Right atrium auricular region (tissue), 2 donors: ENCODE measurements around the gene EPB41L4A. TPM values are rescaled to one million over a fixed set of nuclear protein-coding genes. Genes with fewer than 3 reads are reported as not detected.

Experiments
- DNase-seq: peaks from one replicate; pipeline ENCODE4 v3.0.0-alpha.2; 2019; ENCODE audit warnings: low spot score
- H3K27ac ChIP-seq, 2 donors: fragments of 200-600 bp; sonication (generic); 1 replicate in 1 of 2; 2 replicates in 1 of 2; pipeline ENCODE4 v1.5.1; 2016 to 2019
- H3K27me3 ChIP-seq, 2 donors: fragments of 200-600 bp; sonication (generic); one replicate each; pipeline versions ENCODE4 v1.5.1 to v1.6.0; 2017 to 2019
- H3K36me3 ChIP-seq: fragments of 200-600 bp; sonication (generic); one replicate; pipeline ENCODE4 v1.5.1; 2016
- H3K4me1 ChIP-seq, 2 donors: fragments of 200-600 bp; sonication (generic); one replicate each; pipeline versions ENCODE4 v1.5.1 to v1.6.0; 2017 to 2019
- H3K4me3 ChIP-seq, 2 donors: fragments of 200-600 bp; sonication (generic); 1 replicate in 1 of 2; 2 replicates in 1 of 2; pipeline ENCODE4 v1.5.1; 2017 to 2019; ENCODE audit warnings: mild to moderate bottlenecking in 1 of 2, moderate library complexity in 1 of 2
- H3K9me3 ChIP-seq, 2 donors: fragments of 200-600 bp; sonication (generic); one replicate each; pipeline ENCODE4 v1.5.1; 2019
- total RNA-seq, 2 donors: library from RNA; depleted of rRNA; stranded (reverse); fragments of >200 nt; gene quantifications; one replicate each; pipeline ENCODE4 v1.1.0, GENCODE V29; 2016
- TF ChIP-seq, protein P1 (sequence below), 2 donors: fragments of 200-600 bp; sonication (generic); IDR thresholded peaks; one replicate each; pipeline ENCODE4 v1.5.1; 2019; ENCODE audit warnings: antibody characterized with exemption in 2 of 2

EPB41L4A gene
- total RNA-seq, 2 donors from 2014 or later: 13.8 to 17.9 TPM

DNA sequence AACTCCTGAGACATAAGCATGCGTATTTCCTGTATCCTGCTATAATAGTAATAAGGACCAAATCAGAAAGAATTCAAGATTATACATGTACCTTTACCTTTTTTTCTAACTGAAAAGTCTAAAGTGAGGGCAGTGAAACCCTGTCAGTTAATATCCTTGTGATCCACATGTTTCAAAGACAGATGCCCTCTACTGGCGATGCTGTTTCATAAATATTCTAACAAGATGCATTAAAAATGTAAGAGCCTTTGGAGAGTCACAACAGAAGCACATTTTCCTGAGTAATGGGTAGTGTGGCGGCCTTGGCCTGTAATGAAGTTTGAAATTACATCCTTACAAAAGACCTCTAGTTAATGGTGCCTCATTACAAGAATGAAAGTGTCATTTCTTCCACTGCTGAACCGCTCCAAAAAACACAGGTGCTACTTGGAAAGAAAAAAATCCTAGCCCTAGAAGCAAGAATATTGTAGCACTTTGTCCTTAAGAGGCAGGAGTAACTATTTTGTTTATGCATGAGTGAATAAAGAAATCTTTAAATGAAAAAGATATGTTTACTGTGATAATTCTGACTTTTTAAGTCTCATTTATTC lies 232.6 kb downstream of the EPB41L4A start:
- no peaks in the 10 kb centered on the region for H3K4me1 ChIP-seq
- no peak overlapping the region for H3K4me3 ChIP-seq
- H3K27ac ChIP-seq: no peak overlapping the region
- no peak for DNase-seq
- TF ChIP-seq, protein P1, sequence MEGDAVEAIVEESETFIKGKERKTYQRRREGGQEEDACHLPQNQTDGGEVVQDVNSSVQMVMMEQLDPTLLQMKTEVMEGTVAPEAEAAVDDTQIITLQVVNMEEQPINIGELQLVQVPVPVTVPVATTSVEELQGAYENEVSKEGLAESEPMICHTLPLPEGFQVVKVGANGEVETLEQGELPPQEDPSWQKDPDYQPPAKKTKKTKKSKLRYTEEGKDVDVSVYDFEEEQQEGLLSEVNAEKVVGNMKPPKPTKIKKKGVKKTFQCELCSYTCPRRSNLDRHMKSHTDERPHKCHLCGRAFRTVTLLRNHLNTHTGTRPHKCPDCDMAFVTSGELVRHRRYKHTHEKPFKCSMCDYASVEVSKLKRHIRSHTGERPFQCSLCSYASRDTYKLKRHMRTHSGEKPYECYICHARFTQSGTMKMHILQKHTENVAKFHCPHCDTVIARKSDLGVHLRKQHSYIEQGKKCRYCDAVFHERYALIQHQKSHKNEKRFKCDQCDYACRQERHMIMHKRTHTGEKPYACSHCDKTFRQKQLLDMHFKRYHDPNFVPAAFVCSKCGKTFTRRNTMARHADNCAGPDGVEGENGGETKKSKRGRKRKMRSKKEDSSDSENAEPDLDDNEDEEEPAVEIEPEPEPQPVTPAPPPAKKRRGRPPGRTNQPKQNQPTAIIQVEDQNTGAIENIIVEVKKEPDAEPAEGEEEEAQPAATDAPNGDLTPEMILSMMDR (IDR thresholded peaks at IDR 0.05): peak; percentile 28 to 64
- no peaks in the 10 kb centered on the region for H3K27me3 ChIP-seq
- no peaks in the 10 kb centered on the region for H3K9me3 ChIP-seq
- peaks cover 4% of the 10 kb centered on the region for H3K36me3 ChIP-seq

DNA sequence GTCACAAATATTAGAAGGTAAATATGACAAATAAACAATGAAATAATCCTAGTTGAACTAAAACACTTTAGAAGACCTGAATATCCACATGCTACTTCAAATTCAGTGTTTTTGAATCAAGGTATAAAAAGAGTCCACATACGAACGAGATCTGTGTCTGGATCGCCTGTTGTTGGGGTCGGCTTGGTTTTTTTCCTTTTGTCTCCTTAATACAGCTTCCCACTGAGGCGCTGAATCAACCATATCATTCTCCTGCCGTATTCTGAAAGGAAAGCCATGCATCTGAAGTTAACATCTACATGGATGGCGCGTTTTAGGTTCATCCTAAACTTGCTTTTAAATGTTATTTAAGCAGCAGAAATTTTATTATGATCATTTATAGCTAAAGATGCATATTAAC lies 235.2 kb downstream of the EPB41L4A start:
- Histone ChIP-seq H3K4me1 (no peaks in the 10 kb centered on the region), H3K36me3 (peaks cover 4% of the 10 kb centered on the region), H3K27me3 (no peaks in the 10 kb centered on the region), H3K9me3 (no peaks in the 10 kb centered on the region), H3K4me3 (no peak overlapping the region), H3K27ac (no peak overlapping the region)
- no peak for DNase-seq
- TF ChIP-seq, protein P1 (IDR thresholded peaks at IDR 0.05): no peak

DNA sequence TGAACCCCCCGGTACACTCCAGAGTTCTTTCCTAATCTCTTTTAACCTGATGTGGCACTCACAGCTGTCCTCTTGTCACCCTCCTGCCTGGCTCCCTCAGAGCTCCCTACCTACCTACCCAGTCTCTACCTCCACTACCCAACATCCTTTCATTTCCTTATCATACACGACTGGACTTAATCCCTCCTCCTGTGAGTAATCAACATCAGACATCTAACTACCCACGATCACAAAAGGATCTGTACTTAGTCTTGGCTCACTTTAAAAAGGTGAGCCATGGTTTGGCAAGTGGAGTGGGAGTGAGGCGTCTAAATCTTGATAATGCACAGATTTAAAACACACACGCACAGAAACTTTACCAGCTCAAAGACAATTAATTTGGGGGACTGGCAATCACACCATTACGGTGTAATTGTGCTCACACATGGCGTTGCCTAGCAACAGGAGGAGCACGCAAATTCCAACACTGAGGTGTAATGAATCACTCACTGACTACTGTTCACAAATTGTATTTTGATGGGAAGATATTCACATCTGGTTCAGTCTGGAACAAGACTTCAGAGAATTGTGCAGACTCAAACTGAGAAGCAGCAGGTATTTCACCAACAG lies 235.9 kb downstream of the EPB41L4A start:
- TF ChIP-seq, protein P1 (IDR thresholded peaks at IDR 0.05): no peak
- DNase-seq: no peak
- no peaks in the 10 kb centered on the region for H3K9me3 ChIP-seq
- H3K27ac ChIP-seq: no peak overlapping the region
- peaks cover 4% of the 10 kb centered on the region for H3K36me3 ChIP-seq
- H3K4me3 ChIP-seq: no peak overlapping the region
- H3K4me1 ChIP-seq: no peaks in the 10 kb centered on the region
- no peaks in the 10 kb centered on the region for H3K27me3 ChIP-seq

DNA sequence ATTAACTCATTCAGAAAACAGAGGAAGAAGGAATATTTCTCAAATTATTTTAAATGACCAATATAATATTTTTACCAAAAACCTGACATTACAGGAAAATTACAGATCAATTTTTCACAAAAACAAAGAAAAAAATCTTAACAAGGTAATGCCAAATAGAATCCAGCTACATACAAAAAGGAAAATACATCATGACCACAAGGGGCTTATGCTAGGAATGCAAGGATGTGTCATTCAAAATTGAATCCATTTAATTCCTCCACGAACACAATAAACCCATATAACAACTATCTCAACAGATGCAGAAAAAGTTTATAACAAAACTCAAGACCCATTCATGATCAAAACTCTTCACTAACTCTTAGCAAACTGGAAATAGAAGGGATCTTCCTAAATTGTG lies 239.8 kb downstream of the EPB41L4A start:
- H3K27ac ChIP-seq: no peak overlapping the region
- DNase-seq: no peak
- H3K27me3 ChIP-seq: no peaks in the 10 kb centered on the region
- no peaks in the 10 kb centered on the region for H3K9me3 ChIP-seq
- peaks cover 4% of the 10 kb centered on the region for H3K36me3 ChIP-seq
- H3K4me3 ChIP-seq: no peak overlapping the region
- TF ChIP-seq, protein P1 (IDR thresholded peaks at IDR 0.05): no peak
- no peaks in the 10 kb centered on the region for H3K4me1 ChIP-seq

DNA sequence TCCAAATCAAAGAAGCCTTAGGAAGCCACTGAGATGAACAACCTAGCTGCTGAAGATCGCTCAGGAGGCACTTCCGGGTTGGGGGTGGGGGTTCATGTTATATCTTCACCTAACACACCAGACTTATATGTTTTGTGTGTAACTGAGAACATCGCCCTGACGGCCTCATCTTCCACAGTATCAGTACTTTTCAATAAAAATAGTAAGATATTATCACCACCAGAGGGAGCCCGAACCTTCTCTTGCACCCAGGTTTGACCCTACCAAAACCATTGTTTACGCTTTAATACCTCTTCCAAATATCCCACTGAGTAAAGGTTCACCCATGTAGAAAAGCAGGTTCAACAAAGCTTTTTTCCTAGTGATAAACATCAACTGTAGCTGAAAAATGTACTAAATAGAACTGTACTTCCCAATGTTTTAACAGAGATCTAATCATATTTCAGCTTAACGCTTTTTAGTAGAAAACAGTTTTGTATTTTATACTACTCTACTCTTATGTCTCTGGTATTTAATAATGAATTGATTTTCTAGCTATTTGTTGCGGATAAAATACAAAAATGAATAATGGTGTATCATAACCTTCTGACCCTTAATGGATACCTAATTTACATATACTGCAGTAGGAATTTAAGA lies 244.0 kb downstream of the EPB41L4A start:
- H3K4me3 ChIP-seq: no peak overlapping the region
- DNase-seq: no peak

More for the DNA sequence above, 244.0 kb downstream of the EPB41L4A start:
- Histone ChIP-seq H3K4me1 (no peaks in the 10 kb centered on the region), H3K27ac (no peak overlapping the region), H3K36me3 (peaks cover 5% of the 10 kb centered on the region), H3K9me3 (no peaks in the 10 kb centered on the region), H3K27me3 (no peaks in the 10 kb centered on the region)
- TF ChIP-seq, protein P1 (IDR thresholded peaks at IDR 0.05): peak; percentile 57 to 78
